ENCODE data around the gene KHK. TPM values are rescaled to one million over a fixed set of nuclear protein-coding genes. Genes with fewer than 3 reads are reported as not detected.

KHK gene
- total RNA-seq, 4 donors from 2014 or later = 1.6 to 3.3 (median 2.1) TPM

GRCh38 chr2:27082773-27083409 lies 3.7 kb upstream of the KHK start:
- TF ChIP-seq, protein P1, sequence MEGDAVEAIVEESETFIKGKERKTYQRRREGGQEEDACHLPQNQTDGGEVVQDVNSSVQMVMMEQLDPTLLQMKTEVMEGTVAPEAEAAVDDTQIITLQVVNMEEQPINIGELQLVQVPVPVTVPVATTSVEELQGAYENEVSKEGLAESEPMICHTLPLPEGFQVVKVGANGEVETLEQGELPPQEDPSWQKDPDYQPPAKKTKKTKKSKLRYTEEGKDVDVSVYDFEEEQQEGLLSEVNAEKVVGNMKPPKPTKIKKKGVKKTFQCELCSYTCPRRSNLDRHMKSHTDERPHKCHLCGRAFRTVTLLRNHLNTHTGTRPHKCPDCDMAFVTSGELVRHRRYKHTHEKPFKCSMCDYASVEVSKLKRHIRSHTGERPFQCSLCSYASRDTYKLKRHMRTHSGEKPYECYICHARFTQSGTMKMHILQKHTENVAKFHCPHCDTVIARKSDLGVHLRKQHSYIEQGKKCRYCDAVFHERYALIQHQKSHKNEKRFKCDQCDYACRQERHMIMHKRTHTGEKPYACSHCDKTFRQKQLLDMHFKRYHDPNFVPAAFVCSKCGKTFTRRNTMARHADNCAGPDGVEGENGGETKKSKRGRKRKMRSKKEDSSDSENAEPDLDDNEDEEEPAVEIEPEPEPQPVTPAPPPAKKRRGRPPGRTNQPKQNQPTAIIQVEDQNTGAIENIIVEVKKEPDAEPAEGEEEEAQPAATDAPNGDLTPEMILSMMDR (IDR thresholded peaks at IDR 0.05) = no peak
- ATAC-seq (ENCODE audit: low FRiP score) = no peak
- no peak for DNase-seq (ENCODE audit: low spot score)

DNA sequence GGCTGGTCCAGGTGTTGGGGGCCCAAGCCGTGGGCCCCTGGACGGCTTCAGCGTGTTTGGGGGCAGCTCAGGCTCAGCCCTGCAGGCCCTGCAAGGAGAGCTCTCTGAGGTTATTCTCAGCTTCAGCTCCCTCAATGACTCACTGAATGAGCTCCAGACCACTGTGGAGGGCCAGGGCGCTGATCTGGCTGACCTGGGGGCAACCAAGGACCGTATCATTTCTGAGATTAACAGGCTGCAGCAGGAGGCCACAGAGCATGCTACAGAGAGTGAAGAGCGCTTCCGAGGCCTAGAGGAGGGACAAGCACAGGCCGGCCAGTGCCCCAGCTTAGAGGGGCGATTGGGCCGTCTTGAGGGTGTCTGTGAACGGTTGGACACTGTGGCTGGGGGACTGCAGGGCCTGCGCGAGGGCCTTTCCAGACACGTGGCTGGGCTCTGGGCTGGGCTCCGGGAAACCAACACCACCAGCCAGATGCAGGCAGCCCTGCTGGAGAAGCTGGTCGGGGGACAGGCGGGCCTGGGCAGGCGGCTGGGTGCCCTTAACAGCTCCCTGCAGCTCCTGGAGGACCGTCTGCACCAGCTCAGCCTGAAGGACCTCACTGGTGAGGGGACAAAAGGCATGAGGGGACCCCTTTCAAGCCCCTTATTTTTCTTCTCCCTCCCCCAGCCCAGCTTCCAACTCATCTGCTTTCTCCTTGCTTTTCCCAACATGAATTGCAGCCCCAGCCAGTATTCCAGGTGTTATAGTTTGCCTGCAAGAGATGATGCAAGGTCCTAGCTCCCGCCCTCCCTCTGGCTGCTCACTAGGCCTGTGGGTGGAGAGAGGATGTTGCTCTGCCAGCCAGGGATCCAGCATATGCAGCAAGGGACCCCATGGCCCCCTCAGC lies 2.9 kb upstream of the KHK start:
- no peak for DNase-seq (ENCODE audit: low spot score)
- TF ChIP-seq, protein P1 (IDR thresholded peaks at IDR 0.05) = no peak

GRCh38 chr2:27084297-27085061 lies 2.1 kb upstream of the KHK start:
- TF ChIP-seq, protein P1 (IDR thresholded peaks at IDR 0.05) = no peak
- ATAC-seq (ENCODE audit: low FRiP score) = no peak
- DNase-seq (ENCODE audit: low spot score) = no peak

More for the DNA sequence above, 2.9 kb upstream of the KHK start:
- ATAC-seq (ENCODE audit: low FRiP score) = no peak

- ATAC-seq (ENCODE audit: low FRiP score) (no peak), DNase-seq (ENCODE audit: low spot score) (no peak)
- TF ChIP-seq, protein P1 (IDR thresholded peaks at IDR 0.05) = no peak
Measured at GRCh38 chr2:27085062-27085672, 1.4 kb upstream of the KHK start.

GRCh38 chr2:27085673-27086089 lies 891 bp upstream of the KHK start:
- peak; percentile 32 for DNase-seq (ENCODE audit: low spot score)
- TF ChIP-seq, protein P1 (IDR thresholded peaks at IDR 0.05) = no peak
- ATAC-seq (ENCODE audit: low FRiP score) = peak; percentile 39

DNA sequence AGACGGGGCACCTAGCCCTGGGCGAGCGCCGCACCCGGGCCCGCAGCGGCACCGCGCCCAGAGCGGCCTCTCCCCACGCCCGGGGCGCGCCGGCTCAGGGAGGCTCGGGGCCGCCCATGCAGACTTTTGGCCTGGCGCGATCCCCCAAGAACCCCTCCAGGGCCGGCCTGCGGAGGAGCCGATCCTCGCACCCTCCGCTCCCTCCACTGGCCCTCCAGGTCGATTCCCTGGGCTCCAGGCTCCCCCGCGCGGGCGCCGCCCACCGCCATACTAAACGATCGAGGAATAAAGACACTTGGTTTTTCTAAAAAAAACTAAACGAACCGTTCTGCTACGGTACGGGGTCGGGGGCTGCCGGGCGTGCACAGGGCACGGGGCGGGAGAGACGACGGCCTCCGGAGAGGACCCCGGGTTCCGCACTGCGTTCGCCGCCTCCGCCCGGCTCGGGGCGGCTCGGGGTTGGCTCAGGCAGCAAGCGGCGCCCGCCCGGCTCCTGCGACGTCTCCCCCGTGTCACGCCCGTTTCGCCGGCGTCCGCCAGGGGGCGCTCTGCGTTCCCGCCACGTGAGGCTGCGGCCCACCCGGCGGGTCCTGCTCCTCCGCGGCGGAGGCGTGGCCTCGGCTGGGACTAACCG lies 365 bp upstream of the KHK start:
- ATAC-seq (ENCODE audit: low FRiP score) (peak; percentile 94), DNase-seq (ENCODE audit: low spot score) (peak; percentile 91)
- TF ChIP-seq, protein P1 (IDR thresholded peaks at IDR 0.05) = peak in 2 of 3 donors; percentile 51 to 83
